Measurements from ENCODE around the gene FNBP1L. TPM values are rescaled to one million over a fixed set of nuclear protein-coding genes. Genes with fewer than 3 reads are reported as not detected.

The FNBP1L gene
- total RNA-seq: 55.0 and 56.1 TPM in 2 replicates

DNA sequence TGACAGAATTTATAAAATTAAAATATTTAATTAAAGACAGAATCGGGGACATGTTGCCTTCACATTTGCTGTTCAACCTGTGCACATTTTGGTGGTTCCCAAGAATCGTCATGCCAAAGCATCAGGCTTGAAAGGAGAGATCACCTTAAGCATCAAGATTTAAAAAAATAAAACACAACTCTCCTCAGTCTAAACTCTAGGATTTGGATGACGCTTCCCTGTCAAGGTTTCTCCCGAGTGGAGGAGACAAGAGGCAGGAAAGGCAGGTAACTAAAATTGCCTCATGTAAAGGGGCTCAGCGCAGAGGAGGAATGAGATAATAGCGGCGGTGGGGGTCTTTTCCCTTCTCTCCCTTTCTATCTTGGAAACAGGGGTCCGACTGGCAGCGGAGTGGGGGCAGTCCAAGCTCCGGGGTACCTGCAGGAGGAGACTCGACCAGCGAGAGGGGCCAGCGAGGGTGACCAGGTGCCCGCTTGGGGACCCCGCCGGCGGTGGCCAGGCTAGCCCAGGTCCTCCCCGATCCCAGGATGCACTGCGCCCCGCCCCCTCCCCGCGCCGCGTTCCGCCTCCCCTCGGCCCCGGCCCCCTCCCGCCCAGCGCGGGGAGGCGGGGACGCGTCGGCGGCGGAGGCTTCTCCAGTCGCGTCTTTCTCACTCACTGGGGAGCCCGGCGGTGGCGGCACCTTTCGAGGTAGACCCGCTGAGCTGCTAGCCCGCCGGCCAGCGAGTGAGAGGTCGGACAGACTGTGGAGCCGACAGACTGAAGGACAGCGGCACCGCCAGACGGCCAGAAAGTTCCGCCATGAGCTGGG is at the start of gene FNBP1L:
FNBP1L (plus strand) TSS at position 638 of the 811 bp plus-strand sequence; CDS start at position 802, 164 bp downstream.

Small RNA genes within 50 kb of the gene (small RNA-seq; reads per million reads assigned to genes)
- gene RNA5SP53: not detected

Other genes with a start within 250 kb of the FNBP1L start
- 20.8 and 46.3 TPM in 2 replicates for gene DR1, start 102.2 kb upstream of the FNBP1L start, total RNA-seq
- 66.3 and 151 TPM in 2 replicates for gene BCAR3, start 233.7 kb downstream of the FNBP1L start, total RNA-seq